Testis (tissue), 3 donors: Measurements from ENCODE around the gene FGR. TPM values are rescaled to one million over a fixed set of nuclear protein-coding genes. Genes with fewer than 3 reads are reported as not detected.

Source experiments
- DNase-seq: peaks from one replicate; pipeline ENCODE4 v3.0.0-alpha.2; 2019
- H3K27ac ChIP-seq, 2 donors: fragments of 200-600 bp; sonication (generic); one replicate each; pipeline ENCODE4 v1.5.1; 2019
- H3K27me3 ChIP-seq: fragments of 200-600 bp; sonication (generic); one replicate; pipeline ENCODE4 v1.5.1; 2019
- H3K36me3 ChIP-seq: fragments of 200-600 bp; sonication (generic); one replicate; pipeline ENCODE4 v1.5.1; 2017; ENCODE audit warnings: low read depth; ENCODE audit errors: missing control alignments
- H3K4me1 ChIP-seq: fragments of 200-600 bp; sonication (generic); one replicate; pipeline ENCODE4 v1.5.1; 2019
- H3K4me3 ChIP-seq, 2 donors: fragments of 200-600 bp; sonication (generic); one replicate each; pipeline ENCODE4 v1.5.1; 2017 to 2019
- H3K9me3 ChIP-seq: fragments of 200-600 bp; sonication (generic); one replicate; pipeline ENCODE4 v1.5.1; 2017
- POLR2A ChIP-seq: fragments of 450-650 bp; IDR thresholded peaks from one replicate; pipeline ENCODE4 v1.6.1; 2017; ENCODE audit warnings: antibody characterized with exemption, mild to moderate bottlenecking, moderate library complexity
- WGBS, 2 donors: methylation state at CpG; one replicate each; pipeline ENCODE4 v1.1.5; 2018; 5-methylcytosine and 5-hydroxymethylcytosine counted together
- intact Hi-C: fragments of 100-400 bp; cut with DNase I; formaldehyde crosslinking; loops from one replicate; pipeline ENCODE4 v1.15.1; 2023; ENCODE audit warnings: low total_unique reads
- polyA plus RNA-seq: library from polyadenylated mRNA; stranded (reverse); fragments of 350-450 nt; fragmentation: Illumina TruSeq; extraction: RNeasy Lipid Tissue Mini Kit (QIAGEN cat#74804); gene quantifications from one replicate; pipeline ENCODE4 v1.2.3, GENCODE V29; 2014; ENCODE audit warnings: low read depth, low replicate concordance; ENCODE audit not compliant: insufficient read depth
- total RNA-seq, 2 donors: library from RNA; depleted of rRNA; stranded (reverse); fragments of >200 nt; gene quantifications; one replicate each; pipeline ENCODE4 v1.2.3, GENCODE V29; 2016
- TF ChIP-seq, protein P1 (sequence below), 3 experiments: fragments of 450-650 bp in 2 of 3; fragments of 200-600 bp in 1 of 3; sonication (generic) in 1 of 3; IDR thresholded peaks; one replicate each; pipeline ENCODE4 v1.5.1; 2016 to 2019; ENCODE audit warnings: antibody characterized with exemption in 3 of 3, mild to moderate bottlenecking in 2 of 3, moderate library complexity in 1 of 3

FGR gene
- total and polyA plus RNA-seq, 3 donors from 2014 or later, result 5.2 to 10.2 (median 10.0) TPM

DNA sequence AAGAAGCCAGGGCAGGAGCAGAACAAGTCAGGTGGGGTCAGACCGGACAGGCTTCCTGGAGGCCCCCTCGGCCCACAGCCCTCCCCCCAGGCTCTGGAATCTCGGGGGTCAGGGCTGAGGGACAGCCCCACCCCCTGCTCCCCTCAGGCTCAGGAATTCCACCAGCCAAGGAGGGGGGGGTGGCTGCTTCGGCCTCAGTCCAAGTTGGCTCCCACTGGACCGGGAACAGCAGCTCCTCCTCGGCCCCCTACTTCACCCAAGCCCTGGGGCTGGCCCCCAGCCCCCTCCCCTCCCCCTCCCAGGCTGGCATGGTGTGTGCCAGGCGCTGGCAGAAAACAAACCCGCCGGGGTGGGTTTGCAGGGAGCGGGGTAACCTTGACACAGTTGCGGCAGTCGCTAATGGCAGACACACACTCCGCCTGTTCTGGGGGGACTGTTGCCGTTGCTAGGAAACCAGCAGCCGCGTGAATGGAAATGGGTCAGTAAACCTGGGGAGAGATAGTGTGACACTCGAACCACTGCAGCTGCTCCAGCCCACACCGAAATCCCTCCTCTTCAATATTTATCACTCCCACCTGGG lies 63.5 kb downstream of the FGR start:
- Histone ChIP-seq H3K27ac (peak overlapping the region; percentile 80 to 92), H3K4me1 (peaks cover 91% of the 10 kb centered on the region), H3K36me3 (no peaks in the 10 kb centered on the region), H3K4me3 (no peak overlapping the region), H3K27me3 (no peaks in the 10 kb centered on the region), H3K9me3 (no peaks in the 10 kb centered on the region)
- intact Hi-C loops, result no loop called here
- TF ChIP-seq, protein P1, sequence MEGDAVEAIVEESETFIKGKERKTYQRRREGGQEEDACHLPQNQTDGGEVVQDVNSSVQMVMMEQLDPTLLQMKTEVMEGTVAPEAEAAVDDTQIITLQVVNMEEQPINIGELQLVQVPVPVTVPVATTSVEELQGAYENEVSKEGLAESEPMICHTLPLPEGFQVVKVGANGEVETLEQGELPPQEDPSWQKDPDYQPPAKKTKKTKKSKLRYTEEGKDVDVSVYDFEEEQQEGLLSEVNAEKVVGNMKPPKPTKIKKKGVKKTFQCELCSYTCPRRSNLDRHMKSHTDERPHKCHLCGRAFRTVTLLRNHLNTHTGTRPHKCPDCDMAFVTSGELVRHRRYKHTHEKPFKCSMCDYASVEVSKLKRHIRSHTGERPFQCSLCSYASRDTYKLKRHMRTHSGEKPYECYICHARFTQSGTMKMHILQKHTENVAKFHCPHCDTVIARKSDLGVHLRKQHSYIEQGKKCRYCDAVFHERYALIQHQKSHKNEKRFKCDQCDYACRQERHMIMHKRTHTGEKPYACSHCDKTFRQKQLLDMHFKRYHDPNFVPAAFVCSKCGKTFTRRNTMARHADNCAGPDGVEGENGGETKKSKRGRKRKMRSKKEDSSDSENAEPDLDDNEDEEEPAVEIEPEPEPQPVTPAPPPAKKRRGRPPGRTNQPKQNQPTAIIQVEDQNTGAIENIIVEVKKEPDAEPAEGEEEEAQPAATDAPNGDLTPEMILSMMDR (IDR thresholded peaks at IDR 0.05), result no peak
- TF ChIP-seq POLR2A, result no peak
- 31% methylated on average over 6 to 18 of the region's 18 CpGs for WGBS, 2 donors
- peak; percentile 71 for DNase-seq

DNA sequence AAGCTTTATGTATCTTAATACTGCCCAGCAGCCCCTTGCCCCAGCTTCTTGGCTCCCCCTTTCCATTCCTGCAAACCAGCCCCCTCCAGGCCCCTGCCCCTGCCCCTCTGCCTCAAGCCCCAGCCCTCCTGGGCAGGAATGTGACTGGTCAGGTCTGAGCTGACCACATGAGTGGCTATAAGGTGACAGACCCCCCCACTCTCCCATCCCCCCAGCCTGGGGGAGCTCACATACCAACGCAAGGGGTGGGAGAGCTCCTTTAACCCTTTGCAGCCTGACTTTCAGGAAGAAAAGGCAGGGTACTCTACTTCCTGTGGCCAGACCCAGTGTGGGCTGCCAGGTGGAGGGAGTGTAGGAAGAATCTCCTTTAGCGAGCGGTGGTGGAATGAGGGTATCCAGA lies 64.2 kb downstream of the FGR start:
- peaks cover 92% of the 10 kb centered on the region for H3K4me1 ChIP-seq
- H3K4me3 ChIP-seq, result no peak overlapping the region
- intact Hi-C loops, result no loop called here
- no peaks in the 10 kb centered on the region for H3K27me3 ChIP-seq
- H3K9me3 ChIP-seq, result no peaks in the 10 kb centered on the region
- peak overlapping the region; percentile 80 to 92 for H3K27ac ChIP-seq
- TF ChIP-seq, protein P1 (IDR thresholded peaks at IDR 0.05), result no peak
- no peak for TF ChIP-seq POLR2A
- no peak for DNase-seq
- WGBS, 2 donors, result 51 to 84% methylated on average over 2 to 3 of the region's 3 CpGs
- no peaks in the 10 kb centered on the region for H3K36me3 ChIP-seq

DNA sequence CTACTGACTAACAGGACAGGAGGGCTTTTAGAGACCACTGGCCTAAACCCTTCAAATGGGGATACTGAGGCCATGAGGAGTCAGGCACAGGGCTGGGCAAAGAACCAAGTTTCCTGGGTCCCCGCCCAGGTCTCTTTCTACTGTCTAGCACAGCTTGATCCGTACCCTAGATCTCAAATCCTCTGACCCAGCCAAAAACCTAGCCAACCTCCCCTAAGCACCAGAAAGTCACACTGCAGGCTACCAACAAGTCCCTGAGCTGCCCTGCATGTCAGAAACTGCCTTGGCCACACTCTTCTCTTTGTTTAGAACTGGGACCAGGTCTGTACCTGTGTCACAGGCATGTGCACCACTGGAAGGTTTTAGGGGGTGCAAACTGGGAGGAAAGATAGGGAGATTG lies 64.6 kb downstream of the FGR start:
- Histone ChIP-seq H3K4me3 (no peak overlapping the region), H3K9me3 (no peaks in the 10 kb centered on the region), H3K36me3 (no peaks in the 10 kb centered on the region), H3K27ac (peak overlapping the region; percentile 80 to 92), H3K27me3 (no peaks in the 10 kb centered on the region), H3K4me1 (peaks cover 97% of the 10 kb centered on the region)
- no peak for DNase-seq
- 27 to 43% methylated on average over 2 of the region's 2 CpGs for WGBS, 2 donors
- TF ChIP-seq POLR2A, result no peak
- TF ChIP-seq, protein P1 (IDR thresholded peaks at IDR 0.05), result no peak
- intact Hi-C loops, result no loop called here

DNA sequence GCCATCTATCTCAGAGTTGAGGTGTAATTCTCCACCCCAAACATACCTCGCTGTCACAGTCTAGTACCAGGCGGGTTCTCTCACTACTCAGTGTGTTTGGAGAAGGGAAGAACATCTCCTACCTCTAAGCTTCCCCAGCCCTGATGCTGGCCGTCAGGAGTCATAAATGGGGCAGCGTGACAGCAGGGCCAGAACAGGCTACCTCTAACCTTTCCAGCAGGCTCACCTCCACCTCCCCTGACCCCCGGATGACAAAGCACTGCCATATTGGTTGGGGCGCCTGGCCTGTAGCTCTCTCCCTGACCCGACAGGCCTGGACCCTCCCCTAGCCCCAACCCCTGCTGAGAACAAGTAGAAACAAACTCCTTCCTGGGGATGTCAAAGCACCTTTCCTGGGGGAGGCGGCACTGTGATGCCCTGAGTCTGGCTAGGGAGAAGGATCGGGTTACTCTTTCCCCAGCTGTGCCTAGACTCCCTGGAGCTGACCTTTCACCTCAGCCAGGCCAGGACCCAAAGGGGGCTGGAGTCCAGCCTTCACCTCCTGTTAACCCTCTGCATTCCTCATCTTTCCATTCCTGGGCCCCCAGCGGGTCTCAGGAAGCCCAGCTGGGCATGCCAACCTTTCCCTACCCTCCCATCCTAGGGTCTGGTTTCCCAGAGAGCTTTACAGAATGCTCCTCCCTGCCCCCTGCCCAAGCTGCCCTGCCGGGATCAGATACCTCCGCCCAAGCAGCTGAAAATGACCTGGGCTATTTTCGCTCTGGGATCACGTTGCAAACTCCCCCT lies 65.3 kb downstream of the FGR start:
- DNase-seq, result no peak
- Histone ChIP-seq H3K36me3 (no peaks in the 10 kb centered on the region), H3K4me1 (peaks cover 97% of the 10 kb centered on the region), H3K27me3 (no peaks in the 10 kb centered on the region), H3K9me3 (no peaks in the 10 kb centered on the region), H3K27ac (peak overlapping the region; percentile 80 to 92), H3K4me3 (no peak overlapping the region)
- no peak for TF ChIP-seq POLR2A
- TF ChIP-seq, protein P1 (IDR thresholded peaks at IDR 0.05), result no peak
- 46 to 60% methylated on average over 9 to 14 of the region's 14 CpGs for WGBS, 2 donors
- intact Hi-C loops, result no loop called here
